OCI-LY1 (cell line): ENCODE results near the gene SDK2.

ENCODE experiments used
- CTCF ChIP-seq: fragments of 200-600 bp; sonication (generic), shearing (Covaris generic); IDR thresholded peaks from 2 replicates; pipeline ENCODE4 v1.5.1; 2017; ENCODE audit warnings: mild to moderate bottlenecking, antibody characterized with exemption, low read length, moderate library complexity, mixed read lengths
- EZH2 ChIP-seq: fragments of 200-600 bp; sonication (generic), shearing (Covaris generic); IDR thresholded peaks from 2 replicates; pipeline ENCODE4 v1.8.0; 2017; ENCODE audit warnings: borderline replicate concordance, mixed run types, mild to moderate bottlenecking, antibody characterized with exemption, low read length, moderate library complexity, mixed read lengths

GRCh38 chr17:73584049-73584448 lies 60.2 kb downstream of the SDK2 start:
- no peak for TF ChIP-seq CTCF
- TF ChIP-seq EZH2 = no peak
